Stomach (tissue), 4 donors: Measurements from ENCODE around the gene POMT2.

Source experiments
- EP300 ChIP-seq: sonication (generic); formaldehyde crosslinking; IDR thresholded peaks from one replicate; pipeline ENCODE4 v1.6.1; 2017; ENCODE audit warnings: antibody characterized with exemption
- POLR2A ChIP-seq, 4 donors: fragments of 450-650 bp; IDR thresholded peaks; one replicate each; pipeline ENCODE4 v1.6.1; 2016; ENCODE audit warnings: antibody characterized with exemption in 4 of 4, control low read depth in 2 of 4, mild to moderate bottlenecking in 1 of 4, moderate library complexity in 1 of 4

GRCh38 chr14:77284466-77284865 lies 36.2 kb downstream of the POMT2 start:
- no peak for TF ChIP-seq POLR2A (IDR thresholded peaks at IDR 0.05)
- TF ChIP-seq EP300 = no peak
